HCT116 (cell line): ENCODE results near the gene CERS4.

Source experiments
- CBX3 ChIP-seq: IDR thresholded peaks from 2 replicates; pipeline ENCODE4 v1.6.1; 2012; ENCODE audit warnings: low read depth
- CTCF ChIP-seq, 3 experiments: fragments of 200-600 bp in 1 of 3; sonication (generic) in 1 of 3; IDR thresholded peaks in 2 of 3; conservative IDR thresholded peaks in 1 of 3; 2 replicates each; pipeline ENCODE4 v1.5.1; 2012 to 2017; ENCODE audit warnings: low read depth in 2 of 3, low read length in 2 of 3, antibody characterized with exemption in 1 of 3, borderline replicate concordance in 1 of 3, control low read depth in 1 of 3, mild to moderate bottlenecking in 1 of 3, mixed read lengths in 1 of 3, mixed run types in 1 of 3, moderate library complexity in 1 of 3; ENCODE audit not compliant: insufficient read depth in 1 of 3
- MAX ChIP-seq: IDR thresholded peaks from 2 replicates; pipeline ENCODE4 v1.6.1; 2012
- POLR2A ChIP-seq: IDR thresholded peaks from 2 replicates; pipeline ENCODE4 v1.7.0; 2011; ENCODE audit warnings: borderline replicate concordance; ENCODE audit not compliant: insufficient read depth, insufficient read length; ENCODE audit errors: extremely low read depth

- TF ChIP-seq CBX3 (no peak), MAX (no peak), CTCF (IDR thresholded peaks at IDR 0.05 in 2 of 3, conservative IDR thresholded peaks at IDR 0.05 in 1 of 3; ENCODE audit: borderline replicate concordance in 1 of 3, insufficient read depth in 1 of 3, low read depth in 2 of 3, low read length in 2 of 3) (no peak), POLR2A (no peak)
Observed at GRCh38 chr19:8231073-8231604, 22.0 kb downstream of the CERS4 start.
